ENCODE data around the gene RBM38.

The RBM38 gene

DNA sequence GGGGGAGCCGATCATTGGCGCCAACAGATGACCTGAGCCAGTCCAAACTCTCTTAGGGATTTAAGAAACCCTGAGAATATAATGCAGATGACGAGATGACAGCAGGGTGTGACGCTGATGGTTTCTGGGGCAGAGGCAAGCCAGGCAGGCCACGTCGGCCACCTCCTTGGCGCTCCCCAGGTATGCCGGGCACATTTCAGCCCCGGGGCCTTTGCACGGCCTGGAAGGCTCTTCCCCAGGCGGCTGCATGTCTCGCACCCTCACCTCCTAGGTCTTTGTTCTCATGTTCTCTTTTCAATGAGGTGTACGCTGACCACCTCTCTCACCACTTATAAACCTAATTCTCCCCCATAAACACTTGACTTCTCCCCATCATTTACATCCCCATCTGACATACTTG is 64.9 kb downstream of the RBM38 start:
- no peak for DNase-seq

DNA sequence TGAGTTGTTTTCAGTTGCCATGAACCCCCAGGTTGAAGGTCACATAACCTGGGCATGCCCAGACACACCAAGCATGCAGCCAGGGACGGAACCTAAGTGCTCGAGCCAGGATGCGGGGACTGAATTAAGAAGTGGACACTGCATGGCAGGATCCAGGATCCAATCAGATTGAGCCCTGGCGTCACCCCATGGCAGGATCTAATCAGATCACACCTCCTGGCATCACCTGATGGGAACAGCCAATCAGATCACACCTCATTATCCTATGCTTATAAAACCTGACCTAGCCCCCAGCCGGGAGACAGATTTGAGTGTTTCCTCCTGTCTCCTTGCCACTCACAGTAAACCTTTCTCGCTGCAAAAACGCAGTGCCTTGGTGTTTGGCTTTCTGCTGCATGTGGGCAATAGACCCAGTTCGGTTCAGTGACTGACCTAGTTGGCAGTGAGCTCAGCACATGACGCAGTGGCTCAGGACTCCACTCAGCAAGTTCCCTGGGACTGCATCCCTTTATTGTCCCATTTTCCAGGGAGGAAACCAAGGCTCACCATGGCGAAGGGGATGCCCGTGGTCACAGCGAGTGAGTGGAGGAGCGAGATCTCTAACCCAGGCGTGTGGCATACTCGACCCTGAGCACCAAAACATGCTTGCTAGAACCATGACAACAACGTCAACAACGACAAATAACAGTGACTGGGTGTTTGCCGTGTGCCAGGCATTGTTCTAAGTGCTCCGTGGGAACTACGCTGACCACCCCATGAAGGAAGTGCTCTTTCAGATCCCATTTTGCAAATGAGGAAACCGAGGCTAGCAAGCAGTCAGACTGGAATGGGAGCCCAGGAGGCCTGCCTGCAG is 66.3 kb downstream of the RBM38 start:
- DNase-seq: no peak

GRCh38 chr20:57458400-57459160 is 67.4 kb downstream of the RBM38 start:
- no peak for DNase-seq
